ENCODE data around the gene PSME3. TPM values are rescaled to one million over a fixed set of nuclear protein-coding genes. Genes with fewer than 3 reads are reported as not detected.
"Not testable (repeated sequence)": the region's sequence is repeated elsewhere in the genome, so short reads cannot be mapped to it uniquely, and the experiment has no call there.

PSME3 gene
- total and polyA plus RNA-seq, 7 donors, result 34.3 to 94.9 (median 59.7) TPM

GRCh38 chr17:42853968-42854790, 21.0 kb downstream of the PSME3 start:
- H3K36me3 ChIP-seq, result peaks cover 0 to 39% (median 6%) of the 10 kb centered on the region in 4 donors
- peaks cover 0 to 66% (median 56%) of the 10 kb centered on the region in 4 donors for H3K4me1 ChIP-seq
- DNase-seq, result peak; percentile 53
- H3K9me3 ChIP-seq, result no peaks in the 10 kb centered on the region
- WGBS, 2 donors, result 83 to 86% methylated on average over 15 of the region's 15 CpGs
- peak overlapping the region; percentile 82 to 94 (median 90) for H3K27ac ChIP-seq
- H3K27me3 ChIP-seq, result no peaks in the 10 kb centered on the region
- peak overlapping the region; percentile 53 to 70 (median 60) for H3K4me3 ChIP-seq
- intact Hi-C loops (cut with DNase I), result no loop called here
- TF ChIP-seq POLR2A (IDR thresholded peaks at IDR 0.05) (no peak), POLR2AphosphoS5 (IDR thresholded peaks at IDR 0.05) (no peak), EP300 (IDR thresholded peaks at IDR 0.05) (no peak)
- TF ChIP-seq, protein P1, sequence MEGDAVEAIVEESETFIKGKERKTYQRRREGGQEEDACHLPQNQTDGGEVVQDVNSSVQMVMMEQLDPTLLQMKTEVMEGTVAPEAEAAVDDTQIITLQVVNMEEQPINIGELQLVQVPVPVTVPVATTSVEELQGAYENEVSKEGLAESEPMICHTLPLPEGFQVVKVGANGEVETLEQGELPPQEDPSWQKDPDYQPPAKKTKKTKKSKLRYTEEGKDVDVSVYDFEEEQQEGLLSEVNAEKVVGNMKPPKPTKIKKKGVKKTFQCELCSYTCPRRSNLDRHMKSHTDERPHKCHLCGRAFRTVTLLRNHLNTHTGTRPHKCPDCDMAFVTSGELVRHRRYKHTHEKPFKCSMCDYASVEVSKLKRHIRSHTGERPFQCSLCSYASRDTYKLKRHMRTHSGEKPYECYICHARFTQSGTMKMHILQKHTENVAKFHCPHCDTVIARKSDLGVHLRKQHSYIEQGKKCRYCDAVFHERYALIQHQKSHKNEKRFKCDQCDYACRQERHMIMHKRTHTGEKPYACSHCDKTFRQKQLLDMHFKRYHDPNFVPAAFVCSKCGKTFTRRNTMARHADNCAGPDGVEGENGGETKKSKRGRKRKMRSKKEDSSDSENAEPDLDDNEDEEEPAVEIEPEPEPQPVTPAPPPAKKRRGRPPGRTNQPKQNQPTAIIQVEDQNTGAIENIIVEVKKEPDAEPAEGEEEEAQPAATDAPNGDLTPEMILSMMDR (IDR thresholded peaks at IDR 0.05), result no peak

- TF ChIP-seq POLR2A (IDR thresholded peaks at IDR 0.05), result no peak
- TF ChIP-seq, protein P1 (IDR thresholded peaks at IDR 0.05), result no peak
- TF ChIP-seq POLR2AphosphoS5 (IDR thresholded peaks at IDR 0.05), result no peak
- no peak for TF ChIP-seq EP300 (IDR thresholded peaks at IDR 0.05)
- Histone ChIP-seq H3K27ac (peak overlapping the region; percentile 82 to 94 (median 90)), H3K4me1 (peaks cover 0 to 57% (median 46%) of the 10 kb centered on the region in 4 donors), H3K9me3 (no peaks in the 10 kb centered on the region), H3K36me3 (peaks cover 0 to 39% (median 6%) of the 10 kb centered on the region in 4 donors), H3K27me3 (no peaks in the 10 kb centered on the region), H3K4me3 (peak overlapping the region in 3 of 4 donors; percentile 57 to 70 (median 64))
- WGBS, 2 donors, result 82 to 83% methylated on average over 8 of the region's 8 CpGs
- intact Hi-C loops (cut with DNase I), result no loop called here
- peak; percentile 52 for DNase-seq
Measured at GRCh38 chr17:42855048-42855596, 21.9 kb downstream of the PSME3 start.

DNA sequence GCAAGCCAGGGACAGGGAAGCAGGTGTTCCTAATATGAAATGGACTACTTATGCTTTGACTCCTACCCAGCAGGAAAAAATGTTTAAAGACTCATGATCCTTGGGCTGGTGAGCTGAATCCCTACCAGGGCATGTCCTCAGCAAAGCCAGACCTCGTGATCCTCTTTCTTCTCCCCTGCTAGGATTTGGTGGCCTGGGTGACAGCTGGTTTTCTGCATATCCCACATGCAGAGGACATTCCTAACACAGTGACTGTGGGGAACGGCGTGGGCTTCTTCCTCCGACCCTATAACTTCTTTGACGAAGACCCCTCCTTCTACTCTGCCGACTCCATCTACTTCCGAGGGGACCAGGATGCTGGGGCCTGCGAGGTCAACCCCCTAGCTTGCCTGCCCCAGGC, 22.9 kb downstream of the PSME3 start:
- DNase-seq, result peak; percentile 13
- Histone ChIP-seq H3K4me1 (peaks cover 0 to 49% (median 40%) of the 10 kb centered on the region in 4 donors), H3K36me3 (peaks cover 0 to 39% (median 6%) of the 10 kb centered on the region in 4 donors), H3K4me3 (peak overlapping the region in 2 of 4 donors; percentile 64 to 70), H3K27ac (peak overlapping the region; percentile 82 to 94 (median 90))
- intact Hi-C loops (cut with DNase I); H3K27me3 ChIP-seq; H3K9me3 ChIP-seq: not testable (repeated sequence)
- 89 to 91% methylated on average over 8 of the region's 8 CpGs for WGBS, 2 donors

DNA sequence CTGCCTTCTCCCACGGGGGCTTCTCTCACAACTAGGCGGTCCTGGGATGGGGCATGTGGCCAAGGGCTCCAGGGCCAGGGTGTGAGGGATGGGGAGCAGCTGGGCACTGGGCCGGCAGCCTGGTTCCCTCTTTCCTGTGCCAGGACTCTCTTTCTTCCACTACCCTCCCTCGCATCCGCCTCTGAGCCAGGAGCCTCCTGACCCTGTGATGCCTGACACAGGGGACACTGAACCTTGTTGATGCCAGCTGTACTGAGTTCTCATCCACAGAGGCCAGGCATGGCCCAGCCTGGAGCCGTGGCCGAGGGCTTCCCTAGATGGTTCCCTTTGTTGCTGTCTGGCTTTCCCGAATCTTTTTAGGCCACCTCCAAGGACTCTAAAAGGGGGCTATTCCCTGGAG, 23.3 kb downstream of the PSME3 start:
- peak overlapping the region in 1 of 4 donors; percentile 13 for H3K4me3 ChIP-seq
- H3K27me3 ChIP-seq; H3K9me3 ChIP-seq; DNase-seq; intact Hi-C loops (cut with DNase I): not testable (repeated sequence)
- peak overlapping the region; percentile 13 to 94 (median 88) for H3K27ac ChIP-seq
- H3K4me1 ChIP-seq, result peaks cover 0 to 49% (median 40%) of the 10 kb centered on the region in 4 donors
- H3K36me3 ChIP-seq, result peaks cover 0 to 39% (median 6%) of the 10 kb centered on the region in 4 donors
- WGBS, 2 donors, result 91 to 92% methylated on average over 6 of the region's 8 CpGs

DNA sequence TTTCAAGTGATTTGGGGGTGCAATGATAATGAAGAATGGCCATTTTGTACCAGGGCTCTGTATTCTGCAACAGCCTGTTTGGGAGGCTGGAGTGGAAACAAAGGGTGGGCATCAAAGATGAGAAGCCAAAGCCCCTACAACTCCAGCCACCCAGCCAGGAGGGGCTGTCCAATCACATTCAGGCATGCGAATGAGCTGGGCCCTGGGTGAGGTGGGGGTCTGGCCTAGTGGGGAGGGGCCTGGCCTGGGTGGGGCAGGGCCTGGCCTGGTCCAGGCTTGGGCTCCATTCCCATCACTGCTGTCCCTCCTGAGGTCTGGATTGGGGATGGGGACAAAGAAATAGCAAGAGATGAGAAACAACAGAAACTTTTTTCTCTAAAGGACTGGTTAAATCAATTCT, 24.2 kb downstream of the PSME3 start:
- H3K9me3 ChIP-seq, result no peaks in the 10 kb centered on the region
- no peak for DNase-seq
- intact Hi-C loops (cut with DNase I), result no loop called here
- WGBS, 2 donors, result 89 to 93% methylated on average over 1 of the region's 1 CpG
- peaks cover 0 to 48% (median 40%) of the 10 kb centered on the region in 4 donors for H3K4me1 ChIP-seq
- peaks cover 0 to 39% (median 6%) of the 10 kb centered on the region in 4 donors for H3K36me3 ChIP-seq
- no peaks in the 10 kb centered on the region for H3K27me3 ChIP-seq
- peak overlapping the region; percentile 13 to 94 (median 88) for H3K27ac ChIP-seq
- no peak for TF ChIP-seq POLR2AphosphoS5 (IDR thresholded peaks at IDR 0.05)
- TF ChIP-seq, protein P1 (IDR thresholded peaks at IDR 0.05), result no peak
- H3K4me3 ChIP-seq, result no peak overlapping the region
